K562 (cell line): Measurements from ENCODE around the gene LRRC71. TPM values are rescaled to one million over a fixed set of nuclear protein-coding genes. Genes with fewer than 3 reads are reported as not detected.

Source experiments
- AFF1 ChIP-seq, 2 experiments: fragments of 450-650 bp; IDR thresholded peaks; 2 replicates each; pipeline ENCODE4 v1.6.1; 2018; ENCODE audit warnings: mild to moderate bottlenecking in 2 of 2, low read depth in 1 of 2; ENCODE audit not compliant: partially characterized antibody in 2 of 2
- BHLHE40 ChIP-seq: IDR thresholded peaks from 2 replicates; pipeline ENCODE4 v1.6.1; 2011; ENCODE audit warnings: low read length, improper control_type of control experiment
- CBX5 ChIP-seq: IDR thresholded peaks from 2 replicates; pipeline ENCODE4 v1.6.1; 2014; ENCODE audit warnings: low read depth, borderline replicate concordance
- CGGBP1 ChIP-seq: fragments of 250-450 bp; sonication (Bioruptor Pico); IDR thresholded peaks from 2 replicates; pipeline ENCODE4 v1.9.0; 2021; ENCODE audit warnings: mild to moderate bottlenecking
- CHD2 ChIP-seq: IDR thresholded peaks from 2 replicates; pipeline ENCODE4 v1.6.1; 2011; ENCODE audit warnings: low read depth, low read length
- FOXA1 ChIP-seq: fragments of 450-650 bp; IDR thresholded peaks from 2 replicates; pipeline ENCODE4 v1.6.1; 2016; ENCODE audit warnings: mild to moderate bottlenecking, borderline replicate concordance
- FOXO4 ChIP-seq: fragments of 450-650 bp; formaldehyde crosslinking; IDR thresholded peaks from 2 replicates; pipeline ENCODE4 v1.4.0; 2020; ENCODE audit warnings: mild to moderate bottlenecking, moderate library complexity
- GATAD2B ChIP-seq: fragments of 450-650 bp; IDR thresholded peaks from 2 replicates; pipeline ENCODE4 v1.6.1; 2017; ENCODE audit warnings: mild to moderate bottlenecking, borderline replicate concordance
- HOXB6 ChIP-seq: fragments of 250-450 bp; sonication (Bioruptor Pico); IDR thresholded peaks from 2 replicates; pipeline ENCODE4 v1.5.1; 2022; ENCODE audit warnings: mild to moderate bottlenecking, borderline replicate concordance
- KAT7 ChIP-seq: sonication (generic); formaldehyde crosslinking; IDR thresholded peaks from 2 replicates; pipeline ENCODE4 v1.8.0; 2022; ENCODE audit warnings: missing genetic modification reagents, mild to moderate bottlenecking, borderline replicate concordance
- MCM7 ChIP-seq, 2 experiments: fragments of 450-650 bp; IDR thresholded peaks; 2 replicates each; pipeline ENCODE4 v1.6.1; 2016 to 2018
- NR2F6 ChIP-seq: fragments of 450-650 bp; formaldehyde crosslinking; IDR thresholded peaks from 2 replicates; pipeline ENCODE4 v1.4.0; 2020; ENCODE audit warnings: mild to moderate bottlenecking
- NRF1 ChIP-seq, 2 experiments: fragments of 450-650 bp; IDR thresholded peaks in 1 of 2; conservative IDR thresholded peaks in 1 of 2; 2 replicates each; pipeline ENCODE4 v1.6.1; 2014; ENCODE audit warnings: mild to moderate bottlenecking in 2 of 2
- PYGO2 ChIP-seq: fragments of 450-650 bp; IDR thresholded peaks from 2 replicates; pipeline ENCODE4 v1.6.1; 2016; ENCODE audit warnings: mild to moderate bottlenecking, missing genetic modification characterization, moderate library complexity, missing compliant biosample characterization
- RBM15 ChIP-seq: fragments of 200-400 bp; formaldehyde crosslinking; IDR thresholded peaks from 2 replicates; pipeline ENCODE4 v1.6.1; 2018; ENCODE audit warnings: mild to moderate bottlenecking, low read length, moderate library complexity; ENCODE audit not compliant: insufficient read depth
- SIX5 ChIP-seq, 2 experiments: IDR thresholded peaks; 2 replicates each; pipeline ENCODE4 v1.6.1; 2011; ENCODE audit warnings: low read length in 2 of 2, borderline replicate concordance in 1 of 2, low read depth in 1 of 2, mild to moderate bottlenecking in 1 of 2, moderate library complexity in 1 of 2; ENCODE audit not compliant: insufficient read depth in 1 of 2
- SLC30A9 ChIP-seq: fragments of 250-450 bp; sonication (Bioruptor Pico); IDR thresholded peaks from 2 replicates; pipeline ENCODE4 v1.8.0; 2022; ENCODE audit warnings: mild to moderate bottlenecking, moderate library complexity
- TEAD1 ChIP-seq, 2 experiments: fragments of 450-650 bp in 1 of 2; sonication (generic) in 1 of 2; formaldehyde crosslinking; IDR thresholded peaks; 2 replicates each; pipeline versions ENCODE4 v1.4.0 to v1.8.0; 2020 to 2022; ENCODE audit warnings: mild to moderate bottlenecking in 2 of 2, missing genetic modification reagents in 1 of 2
- ZBTB2 ChIP-seq: fragments of 450-650 bp; IDR thresholded peaks from 2 replicates; pipeline ENCODE4 v1.6.1; 2016; ENCODE audit warnings: antibody characterized with exemption
- ZBTB7A ChIP-seq: IDR thresholded peaks from 2 replicates; pipeline ENCODE4 v1.6.1; 2011; ENCODE audit warnings: low read depth, mild to moderate bottlenecking, low read length, moderate library complexity, borderline replicate concordance; ENCODE audit not compliant: control insufficient read depth
- polyA plus RNA-seq, 8 experiments: library from polyadenylated mRNA; depleted of rRNA in 4 of 8; stranded (reverse) in 5 of 8; unstranded in 3 of 8; fragments of >200 nt; fragmentation: Nextera tagmentation in 2 of 8; fragmentation: Illumina TruSeq in 1 of 8; extraction: Ambion mirVana in 2 of 8; extraction: Trizol in 1 of 8; gene quantifications; 2 replicates each; pipeline versions ENCODE4 v1.2.1 to v1.2.3, GENCODE V29; 2011 to 2014; ENCODE audit warnings: inconsistent platforms in 1 of 8, missing spikeins in 1 of 8
- total RNA-seq, 7 experiments: library from RNA; depleted of rRNA in 6 of 7; stranded (reverse); fragments of >200 nt in 6 of 7; fragmentation: Illumina TruSeq in 2 of 7; extraction: Trizol in 2 of 7; gene quantifications; 2 replicates each; pipeline versions ENCODE4 v1.2.1 to v1.2.3, GENCODE V29; 2011 to 2021; ENCODE audit warnings: low replicate concordance in 1 of 7

Gene LRRC71
- total and polyA plus RNA-seq, 9 of the 15 experiments (the other 6 are each of a cell fraction or from before 2014, with no cell fraction given): 0.06 to 1.2 (median 0.51) TPM; not detected in 1

- peak in 1 of 2 experiments; percentile 44 for TF ChIP-seq AFF1 (IDR thresholded peaks at IDR 0.05; ENCODE audit: low read depth in 1 of 2, partially characterized antibody in 2 of 2)
- TF ChIP-seq RBM15: no peak
- TF ChIP-seq GATAD2B: 0 out of 2 replicates have a peak, but pooled peaks have one; percentile 12
- TF ChIP-seq NRF1 (conservative IDR thresholded peaks at IDR 0.05 in 1 of 2, IDR thresholded peaks at IDR 0.05 in 1 of 2): no peak; a peak in 1 of 4 replicates
- TF ChIP-seq FOXO4 (CRISPR knock-in tag): no peak
- no peak for TF ChIP-seq KAT7 (CRISPR knock-in tag)
- no peak for TF ChIP-seq HOXB6 (CRISPR knock-in tag)
- no peak for TF ChIP-seq FOXA1
- TF ChIP-seq MCM7 (IDR thresholded peaks at IDR 0.05): no peak
- TF ChIP-seq TEAD1 (CRISPR knock-in tag; IDR thresholded peaks at IDR 0.05): no peak
- TF ChIP-seq ZBTB7A: peak; percentile 98
- TF ChIP-seq SIX5 (IDR thresholded peaks at IDR 0.05; ENCODE audit: borderline replicate concordance in 1 of 2, insufficient read depth in 1 of 2, low read depth in 1 of 2, low read length in 2 of 2): no peak
- TF ChIP-seq BHLHE40: peak; percentile 60; the same call in 1 of the 2 replicates
- TF ChIP-seq CBX5: peak; percentile 37; the same call in 1 of the 2 replicates
- no peak for TF ChIP-seq PYGO2 (tag)
- no peak for TF ChIP-seq CGGBP1 (CRISPR knock-in tag)
- no peak for TF ChIP-seq SLC30A9 (CRISPR knock-in tag)
- peak; percentile 68 for TF ChIP-seq ZBTB2
- TF ChIP-seq CHD2: no peak
- no peak for TF ChIP-seq NR2F6
These were observed 6.0 kb upstream of the LRRC71 start (continued) for GRCh38 chr1:156914440-156914856.
